ENCODE results near the gene ZNF804B.
"Not testable (repeated sequence)": the region's sequence is repeated elsewhere in the genome, so short reads cannot be mapped to it uniquely, and the experiment has no call there.

Gene ZNF804B

GRCh38 chr7:89085580-89085979 lies 326.1 kb downstream of the ZNF804B start:
- DNase-seq (ENCODE audit: low read depth), result no peak

- DNase-seq (ENCODE audit: low read depth), result no peak
Observed at GRCh38 chr7:89091550-89091949, 332.1 kb downstream of the ZNF804B start.

- DNase-seq (ENCODE audit: low read depth), result no peak
Observed at GRCh38 chr7:89094269-89094668, 334.8 kb downstream of the ZNF804B start.

GRCh38 chr7:89103564-89103963 lies 344.1 kb downstream of the ZNF804B start:
- DNase-seq (ENCODE audit: low read depth), result no peak

GRCh38 chr7:89104748-89105685 lies 345.5 kb downstream of the ZNF804B start:
- no peak for DNase-seq (ENCODE audit: low read depth)

- no peak for DNase-seq (ENCODE audit: low read depth)
Observed at GRCh38 chr7:89123871-89124270, 364.4 kb downstream of the ZNF804B start.

- no peak for DNase-seq (ENCODE audit: low read depth)
Observed at GRCh38 chr7:89129600-89130375, 370.3 kb downstream of the ZNF804B start.

GRCh38 chr7:89133357-89133756 lies 373.9 kb downstream of the ZNF804B start:
- DNase-seq (ENCODE audit: low read depth), result no peak

- no peak for DNase-seq (ENCODE audit: low read depth)
Observed at GRCh38 chr7:89133819-89134218, 374.3 kb downstream of the ZNF804B start.

- no peak for DNase-seq (ENCODE audit: low read depth)
Observed at GRCh38 chr7:89145801-89146200, 386.3 kb downstream of the ZNF804B start.

- no peak for DNase-seq (ENCODE audit: low read depth)
Observed at GRCh38 chr7:89160107-89160506, 400.6 kb downstream of the ZNF804B start.

- no peak for DNase-seq (ENCODE audit: low read depth)
Observed at GRCh38 chr7:89165421-89165820, 405.9 kb downstream of the ZNF804B start.

GRCh38 chr7:89170628-89171027 lies 411.1 kb downstream of the ZNF804B start:
- no peak for DNase-seq (ENCODE audit: low read depth)

GRCh38 chr7:89182116-89182515 lies 422.6 kb downstream of the ZNF804B start:
- no peak for DNase-seq (ENCODE audit: low read depth)

GRCh38 chr7:89183712-89184111 lies 424.2 kb downstream of the ZNF804B start:
- DNase-seq (ENCODE audit: low read depth), result no peak

GRCh38 chr7:89200758-89201157 lies 441.3 kb downstream of the ZNF804B start:
- DNase-seq (ENCODE audit: low read depth), result no peak

GRCh38 chr7:89223900-89224395 lies 464.4 kb downstream of the ZNF804B start:
- DNase-seq (ENCODE audit: low read depth), result no peak

GRCh38 chr7:89228688-89229171 lies 469.2 kb downstream of the ZNF804B start:
- not testable (repeated sequence) for DNase-seq (ENCODE audit: low read depth)

- DNase-seq (ENCODE audit: low read depth), result no peak
Observed at GRCh38 chr7:89238156-89238555, 478.7 kb downstream of the ZNF804B start.

GRCh38 chr7:89246196-89246595 lies 486.7 kb downstream of the ZNF804B start:
- no peak for DNase-seq (ENCODE audit: low read depth)

- no peak for DNase-seq (ENCODE audit: low read depth)
Observed at GRCh38 chr7:89247207-89247606, 487.7 kb downstream of the ZNF804B start.

GRCh38 chr7:89259085-89259484 lies 499.6 kb downstream of the ZNF804B start:
- no peak for DNase-seq (ENCODE audit: low read depth)

- DNase-seq (ENCODE audit: low read depth), result no peak
Observed at GRCh38 chr7:89264126-89264525, 504.6 kb downstream of the ZNF804B start.

Measured in amniotic epithelial cell (primary cell).